ENCODE results near the gene CTNND2. TPM values are rescaled to one million over a fixed set of nuclear protein-coding genes. Genes with fewer than 3 reads are reported as not detected.

CTNND2 gene
- total and polyA plus RNA-seq, 4 donors: 0.03 to 1.0 (median 0.27) TPM

GRCh38 chr5:11687498-11687897, 216.7 kb downstream of the CTNND2 start:
- no peak for ATAC-seq (ENCODE audit: low FRiP score)
- DNase-seq: no peak
- intact Hi-C loops (cut with DNase I): no loop called here
- Histone ChIP-seq H3K36me3 (ENCODE audit: control insufficient read depth in 1 of 2, insufficient read depth in 2 of 2, low read length in 1 of 2) (no peaks in the 10 kb centered on the region), H3K9me3 (ENCODE audit: control insufficient read depth, low read length) (no peaks in the 10 kb centered on the region), H3K27me3 (ENCODE audit: control insufficient read depth in 1 of 2, insufficient read depth in 2 of 2, low read length in 1 of 2) (no peaks in the 10 kb centered on the region), H3K4me1 (ENCODE audit: control insufficient read depth in 1 of 2, insufficient read depth in 2 of 2, low read length in 2 of 2) (no peaks in the 10 kb centered on the region), H3K27ac (ENCODE audit: low read depth in 1 of 2, low read length in 2 of 2) (no peak overlapping the region), H3K4me3 (ENCODE audit: low read length in 2 of 2) (no peak overlapping the region)
- WGBS, 2 donors: 55 to 61% methylated on average over 1 of the region's 1 CpG

DNA sequence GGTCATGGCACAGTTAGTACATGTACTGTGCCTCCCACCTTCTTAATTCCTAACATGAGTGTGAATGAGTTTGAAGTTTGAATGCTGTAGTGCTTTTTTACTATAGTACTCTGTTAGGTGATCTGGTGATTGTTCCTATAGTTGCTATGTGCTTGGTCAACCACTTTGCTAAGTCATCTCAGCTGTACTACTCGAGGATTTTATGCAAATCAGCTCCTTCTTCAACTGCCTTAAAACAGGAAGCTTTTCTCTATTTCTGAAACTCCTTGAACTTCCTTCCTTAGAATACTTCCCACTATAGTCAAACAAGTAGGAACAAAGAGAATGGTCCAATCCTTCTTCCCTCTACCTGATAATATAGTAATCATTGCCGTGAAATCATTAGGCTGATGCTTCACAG, 219.6 kb downstream of the CTNND2 start:
- 70 to 73% methylated on average over 2 of the region's 2 CpGs for WGBS, 2 donors
- DNase-seq: no peak
- intact Hi-C loops (cut with DNase I): no loop called here
- Histone ChIP-seq H3K27me3 (ENCODE audit: control insufficient read depth in 1 of 2, insufficient read depth in 2 of 2, low read length in 1 of 2) (no peaks in the 10 kb centered on the region), H3K27ac (ENCODE audit: low read depth in 1 of 2, low read length in 2 of 2) (no peak overlapping the region), H3K36me3 (ENCODE audit: control insufficient read depth in 1 of 2, insufficient read depth in 2 of 2, low read length in 1 of 2) (no peaks in the 10 kb centered on the region), H3K9me3 (ENCODE audit: control insufficient read depth, low read length) (no peaks in the 10 kb centered on the region), H3K4me1 (ENCODE audit: control insufficient read depth in 1 of 2, insufficient read depth in 2 of 2, low read length in 2 of 2) (no peaks in the 10 kb centered on the region), H3K4me3 (ENCODE audit: low read length in 2 of 2) (no peak overlapping the region)
- no peak for ATAC-seq (ENCODE audit: low FRiP score)

DNA sequence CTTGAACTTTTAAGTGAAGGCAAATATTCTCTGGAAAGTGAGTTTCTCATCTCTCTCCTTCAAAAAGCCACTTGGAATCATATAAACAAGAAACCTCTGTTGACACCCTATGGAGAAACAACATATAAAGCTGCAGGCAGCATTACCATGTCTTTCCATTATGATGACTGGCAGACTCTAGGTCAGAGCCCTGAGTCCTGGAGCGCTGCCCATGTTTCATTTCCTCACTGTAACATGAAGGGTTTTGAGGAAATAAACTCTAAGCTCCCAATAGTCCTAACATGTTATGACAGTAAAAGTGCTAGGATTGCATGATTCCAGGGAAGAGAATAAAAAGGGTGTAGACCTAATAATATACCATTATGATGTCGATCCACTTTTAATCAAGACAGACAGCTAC, 220.6 kb downstream of the CTNND2 start:
- WGBS, 2 donors: 77 to 83% methylated on average over 2 of the region's 2 CpGs
- DNase-seq (peak in 1 of 2 donors; percentile 78), ATAC-seq (ENCODE audit: low FRiP score) (no peak)
- Histone ChIP-seq H3K4me1 (ENCODE audit: control insufficient read depth in 1 of 2, insufficient read depth in 2 of 2, low read length in 2 of 2) (no peaks in the 10 kb centered on the region), H3K36me3 (ENCODE audit: control insufficient read depth in 1 of 2, insufficient read depth in 2 of 2, low read length in 1 of 2) (no peaks in the 10 kb centered on the region), H3K27ac (ENCODE audit: low read depth in 1 of 2, low read length in 2 of 2) (no peak overlapping the region), H3K9me3 (ENCODE audit: control insufficient read depth, low read length) (no peaks in the 10 kb centered on the region), H3K4me3 (ENCODE audit: low read length in 2 of 2) (no peak overlapping the region), H3K27me3 (ENCODE audit: control insufficient read depth in 1 of 2, insufficient read depth in 2 of 2, low read length in 1 of 2) (no peaks in the 10 kb centered on the region)
- intact Hi-C loops (cut with DNase I): no loop called here

DNA sequence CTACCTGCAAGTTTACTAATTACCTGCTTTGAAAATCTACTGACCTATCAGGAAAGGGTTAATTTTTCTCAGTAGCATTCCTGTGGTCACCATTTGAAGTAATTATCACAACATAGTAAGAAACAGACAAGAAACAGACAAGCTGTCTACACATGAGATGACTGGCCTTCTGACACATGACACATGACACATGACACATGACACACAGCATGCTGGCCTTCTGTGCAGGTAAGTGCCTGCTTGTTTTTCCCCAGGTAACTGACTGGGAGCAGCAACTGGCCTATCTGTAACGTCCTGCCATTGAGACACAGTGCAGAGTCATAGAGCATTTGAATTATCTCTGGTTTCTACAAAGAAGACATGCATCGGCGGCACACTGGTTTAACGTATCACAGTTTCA, 222.4 kb downstream of the CTNND2 start:
- Histone ChIP-seq H3K9me3 (ENCODE audit: control insufficient read depth, low read length) (no peaks in the 10 kb centered on the region), H3K27me3 (ENCODE audit: control insufficient read depth in 1 of 2, insufficient read depth in 2 of 2, low read length in 1 of 2) (no peaks in the 10 kb centered on the region), H3K27ac (ENCODE audit: low read depth in 1 of 2, low read length in 2 of 2) (no peak overlapping the region), H3K36me3 (ENCODE audit: control insufficient read depth in 1 of 2, insufficient read depth in 2 of 2, low read length in 1 of 2) (no peaks in the 10 kb centered on the region), H3K4me1 (ENCODE audit: control insufficient read depth in 1 of 2, insufficient read depth in 2 of 2, low read length in 2 of 2) (no peaks in the 10 kb centered on the region), H3K4me3 (ENCODE audit: low read length in 2 of 2) (no peak overlapping the region)
- no peak for ATAC-seq (ENCODE audit: low FRiP score)
- no peak for DNase-seq
- WGBS, 2 donors: 65 to 67% methylated on average over 4 of the region's 4 CpGs
- intact Hi-C loops (cut with DNase I): no loop called here

DNA sequence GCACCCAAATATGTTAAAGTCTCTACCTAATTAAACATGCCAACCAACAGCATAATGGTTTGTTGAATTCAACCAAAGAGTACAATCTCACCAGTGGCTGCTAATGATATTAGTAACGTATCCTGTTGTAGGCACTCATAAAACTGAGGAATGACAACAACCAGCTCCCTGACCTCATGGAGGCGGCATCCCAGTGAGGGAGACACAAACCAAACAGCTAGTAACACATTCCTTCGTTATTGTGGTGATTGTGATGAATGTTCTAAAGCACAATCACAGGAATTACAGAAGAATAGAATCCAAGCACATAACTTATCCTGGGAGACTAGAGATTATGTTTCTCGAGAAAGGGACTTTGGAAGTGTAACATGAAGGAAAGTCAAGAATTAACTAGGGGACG, 224.6 kb downstream of the CTNND2 start:
- ATAC-seq (ENCODE audit: low FRiP score): no peak
- H3K36me3 ChIP-seq (ENCODE audit: control insufficient read depth in 1 of 2, insufficient read depth in 2 of 2, low read length in 1 of 2): no peaks in the 10 kb centered on the region
- H3K9me3 ChIP-seq (ENCODE audit: control insufficient read depth, low read length): no peaks in the 10 kb centered on the region
- H3K4me1 ChIP-seq (ENCODE audit: control insufficient read depth in 1 of 2, insufficient read depth in 2 of 2, low read length in 2 of 2): no peaks in the 10 kb centered on the region
- H3K4me3 ChIP-seq (ENCODE audit: low read length in 2 of 2): no peak overlapping the region
- intact Hi-C loops (cut with DNase I): no loop called here
- DNase-seq: no peak
- no peak overlapping the region for H3K27ac ChIP-seq (ENCODE audit: low read depth in 1 of 2, low read length in 2 of 2)
- 49 to 51% methylated on average over 5 of the region's 5 CpGs for WGBS, 2 donors
- no peaks in the 10 kb centered on the region for H3K27me3 ChIP-seq (ENCODE audit: control insufficient read depth in 1 of 2, insufficient read depth in 2 of 2, low read length in 1 of 2)

DNA sequence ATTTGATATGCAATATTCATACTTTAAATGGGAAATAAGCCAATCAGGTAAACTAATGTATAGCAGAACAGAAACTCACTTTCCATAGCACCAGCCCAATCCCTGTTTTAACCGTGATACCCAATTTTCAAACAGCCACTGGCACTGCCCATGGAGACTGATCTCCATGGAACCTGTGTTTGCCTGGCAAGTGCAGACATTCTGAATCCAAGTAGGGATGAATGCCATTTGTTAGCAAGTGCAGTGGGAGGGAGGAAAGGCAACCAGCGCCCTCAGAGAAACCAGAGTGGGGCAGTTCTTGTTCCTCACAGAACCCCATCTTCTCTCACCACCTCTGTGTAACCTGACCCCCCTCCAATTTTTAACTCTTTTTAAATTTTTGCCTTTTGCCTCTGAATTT, 229.1 kb downstream of the CTNND2 start:
- intact Hi-C loops (cut with DNase I): no loop called here
- Histone ChIP-seq H3K9me3 (ENCODE audit: control insufficient read depth, low read length) (no peaks in the 10 kb centered on the region), H3K36me3 (ENCODE audit: control insufficient read depth in 1 of 2, insufficient read depth in 2 of 2, low read length in 1 of 2) (no peaks in the 10 kb centered on the region), H3K27ac (ENCODE audit: low read depth in 1 of 2, low read length in 2 of 2) (no peak overlapping the region), H3K4me3 (ENCODE audit: low read length in 2 of 2) (no peak overlapping the region), H3K27me3 (ENCODE audit: control insufficient read depth in 1 of 2, insufficient read depth in 2 of 2, low read length in 1 of 2) (no peaks in the 10 kb centered on the region), H3K4me1 (ENCODE audit: control insufficient read depth in 1 of 2, insufficient read depth in 2 of 2, low read length in 2 of 2) (no peaks in the 10 kb centered on the region)
- 76 to 83% methylated on average over 2 of the region's 2 CpGs for WGBS, 2 donors
- ATAC-seq (ENCODE audit: low FRiP score) (no peak), DNase-seq (no peak)

DNA sequence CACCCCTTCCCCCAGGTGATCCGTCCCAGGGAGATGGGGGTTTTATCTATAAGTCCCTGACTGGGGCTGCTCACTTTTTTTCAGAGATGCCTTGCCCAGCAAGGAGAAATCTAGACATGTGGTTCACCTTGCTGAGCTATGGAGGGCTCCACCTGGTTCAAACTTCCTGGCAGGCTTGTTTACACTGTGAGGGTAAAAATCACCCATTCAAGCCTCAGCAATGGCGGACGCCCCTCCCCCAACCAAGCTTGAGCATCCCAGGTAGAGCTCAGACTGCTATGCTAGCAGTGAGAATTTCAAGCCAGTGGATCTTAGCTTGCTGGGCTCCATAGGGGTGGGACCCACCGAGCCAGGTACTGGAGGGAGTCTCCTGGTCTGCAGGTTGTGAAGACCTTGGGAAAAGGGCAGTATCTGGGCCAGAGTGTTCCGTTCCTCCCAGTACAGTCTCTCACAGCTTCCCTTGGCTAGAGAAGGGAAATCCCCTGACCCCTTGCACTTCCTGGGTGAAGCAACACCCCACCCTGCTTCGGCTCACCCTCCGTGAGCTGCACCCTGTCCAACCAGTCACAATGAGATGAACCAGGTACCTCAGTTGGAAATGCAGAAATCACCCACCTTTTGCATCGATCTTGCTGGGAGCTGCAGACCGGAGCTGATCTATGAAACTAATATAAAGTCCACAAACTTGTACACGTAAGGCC, 231.7 kb downstream of the CTNND2 start:
- H3K27me3 ChIP-seq (ENCODE audit: control insufficient read depth in 1 of 2, insufficient read depth in 2 of 2, low read length in 1 of 2): no peaks in the 10 kb centered on the region
- ATAC-seq (ENCODE audit: low FRiP score) (no peak), DNase-seq (no peak)
- intact Hi-C loops (cut with DNase I): no loop called here
- no peaks in the 10 kb centered on the region for H3K9me3 ChIP-seq (ENCODE audit: control insufficient read depth, low read length)
- no peaks in the 10 kb centered on the region for H3K36me3 ChIP-seq (ENCODE audit: control insufficient read depth in 1 of 2, insufficient read depth in 2 of 2, low read length in 1 of 2)
- WGBS, 2 donors: 78 to 79% methylated on average over 10 of the region's 10 CpGs
- no peak overlapping the region for H3K4me3 ChIP-seq (ENCODE audit: low read length in 2 of 2)
- H3K4me1 ChIP-seq (ENCODE audit: control insufficient read depth in 1 of 2, insufficient read depth in 2 of 2, low read length in 2 of 2): no peaks in the 10 kb centered on the region
- no peak overlapping the region for H3K27ac ChIP-seq (ENCODE audit: low read depth in 1 of 2, low read length in 2 of 2)

DNA sequence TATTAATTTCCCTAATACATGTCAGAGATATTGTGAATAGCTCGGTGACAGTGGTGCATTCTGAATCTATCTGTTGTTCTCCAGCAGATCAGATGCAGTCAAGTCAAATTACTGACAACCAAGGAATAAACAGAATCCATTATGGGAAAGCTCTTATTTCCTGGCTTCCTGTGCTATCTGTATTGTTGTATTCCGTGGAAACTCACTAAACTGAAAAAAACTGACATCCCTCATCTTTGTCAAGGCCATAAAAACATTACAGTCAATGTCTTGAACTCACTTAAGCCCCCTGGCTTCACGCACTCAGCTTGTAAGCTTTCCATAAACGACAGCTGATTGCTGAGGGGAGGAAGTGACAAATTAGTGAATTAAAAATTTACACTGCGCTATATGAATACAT, 245.9 kb downstream of the CTNND2 start:
- H3K27ac ChIP-seq (ENCODE audit: low read depth in 1 of 2, low read length in 2 of 2): no peak overlapping the region
- WGBS, 2 donors: 47 to 55% methylated on average over 5 of the region's 5 CpGs
- H3K4me3 ChIP-seq (ENCODE audit: low read length in 2 of 2): no peak overlapping the region
- ATAC-seq (ENCODE audit: low FRiP score) (no peak), DNase-seq (no peak)
- intact Hi-C loops (cut with DNase I): no loop called here
- H3K36me3 ChIP-seq (ENCODE audit: control insufficient read depth in 1 of 2, insufficient read depth in 2 of 2, low read length in 1 of 2): no peaks in the 10 kb centered on the region
- H3K9me3 ChIP-seq (ENCODE audit: control insufficient read depth, low read length): no peaks in the 10 kb centered on the region
- no peaks in the 10 kb centered on the region for H3K27me3 ChIP-seq (ENCODE audit: control insufficient read depth in 1 of 2, insufficient read depth in 2 of 2, low read length in 1 of 2)
- H3K4me1 ChIP-seq (ENCODE audit: control insufficient read depth in 1 of 2, insufficient read depth in 2 of 2, low read length in 2 of 2): no peaks in the 10 kb centered on the region

DNA sequence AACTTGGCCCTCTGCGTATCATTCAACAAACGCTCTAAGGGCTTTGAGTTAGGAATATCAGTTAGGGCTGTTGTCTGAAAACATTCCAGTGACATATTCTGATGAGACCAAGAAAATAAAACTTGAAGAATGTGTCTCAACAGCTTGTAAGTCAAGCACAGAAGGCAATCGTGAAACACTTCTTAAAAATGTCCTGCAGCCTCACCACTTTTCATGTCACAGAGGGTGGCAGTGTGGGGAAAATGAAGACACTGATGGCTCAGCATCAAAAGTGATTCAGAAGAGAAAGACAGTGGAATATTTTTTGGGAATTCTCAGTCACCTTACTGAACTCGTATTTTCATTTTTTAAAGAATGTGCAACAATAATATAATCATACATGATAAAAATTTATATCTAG, 247.3 kb downstream of the CTNND2 start:
- Histone ChIP-seq H3K9me3 (ENCODE audit: control insufficient read depth, low read length) (peaks cover under 1% of the 10 kb centered on the region), H3K4me1 (ENCODE audit: control insufficient read depth in 1 of 2, insufficient read depth in 2 of 2, low read length in 2 of 2) (no peaks in the 10 kb centered on the region), H3K36me3 (ENCODE audit: control insufficient read depth in 1 of 2, insufficient read depth in 2 of 2, low read length in 1 of 2) (no peaks in the 10 kb centered on the region), H3K4me3 (ENCODE audit: low read length in 2 of 2) (no peak overlapping the region), H3K27ac (ENCODE audit: low read depth in 1 of 2, low read length in 2 of 2) (no peak overlapping the region), H3K27me3 (ENCODE audit: control insufficient read depth in 1 of 2, insufficient read depth in 2 of 2, low read length in 1 of 2) (no peaks in the 10 kb centered on the region)
- ATAC-seq (ENCODE audit: low FRiP score) (no peak), DNase-seq (no peak)
- WGBS, 2 donors: 61 to 62% methylated on average over 4 of the region's 4 CpGs
- intact Hi-C loops (cut with DNase I): no loop called here
